OCI-M1 (cell line): Measurements from ENCODE around the gene SLC12A4.
A peak's percentile ranks its signal among the peaks of the same experiment; 100 is the strongest.
"Not testable (repeated sequence)": the region's sequence is repeated elsewhere in the genome, so short reads cannot be mapped to it uniquely, and the experiment has no call there.

Source experiments
- DNase-seq: peaks from one replicate; lab custom pipeline; 2025; lab: John Stamatoyannopoulos, UW

The SLC12A4 gene

DNA sequence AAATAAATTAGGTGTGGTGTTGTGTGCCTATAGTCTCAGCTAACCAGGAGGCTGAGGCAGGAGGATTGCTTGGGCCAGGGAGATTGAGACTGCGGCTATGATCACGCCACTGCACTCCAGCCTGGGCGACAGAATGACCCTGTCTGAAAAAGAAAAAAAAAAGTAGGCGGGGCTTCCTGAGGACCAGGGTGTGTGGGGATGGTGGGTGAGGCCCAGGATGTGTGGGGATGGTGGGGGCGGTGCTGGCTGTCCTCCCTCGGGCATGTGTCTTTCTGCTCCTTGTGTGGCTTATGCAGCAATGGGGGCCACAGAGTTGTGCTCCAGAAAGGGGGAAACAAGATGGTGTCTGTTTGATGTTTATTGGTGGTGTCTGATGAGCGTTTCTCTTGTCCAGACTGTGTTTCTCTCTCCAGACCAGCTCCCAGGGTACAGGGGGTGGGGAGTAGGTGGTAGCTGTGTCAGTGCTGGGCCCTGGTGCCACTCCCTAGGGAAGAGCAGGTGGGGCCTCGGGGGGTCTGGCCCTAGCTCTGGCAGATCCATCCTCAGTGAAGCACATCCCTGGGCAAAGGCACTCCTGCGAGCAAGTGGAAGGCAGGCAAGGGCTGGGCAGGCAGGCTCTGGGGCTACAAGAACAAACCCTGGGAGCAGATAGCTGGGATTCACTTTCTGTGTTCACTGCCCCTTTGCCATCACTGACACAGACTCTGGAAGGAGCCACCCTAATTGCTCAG is 26.8 kb downstream of the SLC12A4 start:
- no peak for DNase-seq

DNA sequence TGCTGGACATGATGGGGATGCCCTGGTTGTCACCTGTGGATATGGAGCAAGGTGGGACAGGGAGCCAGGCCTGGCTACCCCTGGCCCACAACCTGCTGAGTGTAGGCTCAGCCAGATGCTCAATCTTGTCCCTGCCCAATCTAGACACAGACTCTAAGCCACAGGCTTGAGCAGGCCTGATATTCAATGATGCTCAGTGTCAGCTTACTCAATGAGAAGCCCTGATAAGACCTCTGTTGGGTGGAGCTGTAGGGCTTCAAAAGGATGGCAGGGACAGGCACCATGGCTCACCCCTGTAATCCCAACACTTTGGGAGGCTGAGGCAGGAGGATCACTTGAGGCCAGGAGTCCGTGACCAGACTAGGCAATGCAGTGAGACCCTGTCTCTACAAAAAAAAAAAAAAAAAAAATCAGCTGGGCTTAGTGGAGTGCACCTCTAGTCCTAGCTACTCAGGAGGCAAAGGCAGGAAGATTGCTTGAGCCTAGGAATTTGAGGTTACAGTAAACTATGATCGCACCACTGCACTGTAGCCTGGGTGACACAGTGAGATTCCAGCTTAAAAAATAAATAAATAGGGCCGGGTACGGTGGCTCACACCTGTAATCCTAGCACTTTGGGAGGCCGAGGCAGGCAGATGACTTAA is 27.9 kb downstream of the SLC12A4 start:
- DNase-seq, result peak; percentile 12

DNA sequence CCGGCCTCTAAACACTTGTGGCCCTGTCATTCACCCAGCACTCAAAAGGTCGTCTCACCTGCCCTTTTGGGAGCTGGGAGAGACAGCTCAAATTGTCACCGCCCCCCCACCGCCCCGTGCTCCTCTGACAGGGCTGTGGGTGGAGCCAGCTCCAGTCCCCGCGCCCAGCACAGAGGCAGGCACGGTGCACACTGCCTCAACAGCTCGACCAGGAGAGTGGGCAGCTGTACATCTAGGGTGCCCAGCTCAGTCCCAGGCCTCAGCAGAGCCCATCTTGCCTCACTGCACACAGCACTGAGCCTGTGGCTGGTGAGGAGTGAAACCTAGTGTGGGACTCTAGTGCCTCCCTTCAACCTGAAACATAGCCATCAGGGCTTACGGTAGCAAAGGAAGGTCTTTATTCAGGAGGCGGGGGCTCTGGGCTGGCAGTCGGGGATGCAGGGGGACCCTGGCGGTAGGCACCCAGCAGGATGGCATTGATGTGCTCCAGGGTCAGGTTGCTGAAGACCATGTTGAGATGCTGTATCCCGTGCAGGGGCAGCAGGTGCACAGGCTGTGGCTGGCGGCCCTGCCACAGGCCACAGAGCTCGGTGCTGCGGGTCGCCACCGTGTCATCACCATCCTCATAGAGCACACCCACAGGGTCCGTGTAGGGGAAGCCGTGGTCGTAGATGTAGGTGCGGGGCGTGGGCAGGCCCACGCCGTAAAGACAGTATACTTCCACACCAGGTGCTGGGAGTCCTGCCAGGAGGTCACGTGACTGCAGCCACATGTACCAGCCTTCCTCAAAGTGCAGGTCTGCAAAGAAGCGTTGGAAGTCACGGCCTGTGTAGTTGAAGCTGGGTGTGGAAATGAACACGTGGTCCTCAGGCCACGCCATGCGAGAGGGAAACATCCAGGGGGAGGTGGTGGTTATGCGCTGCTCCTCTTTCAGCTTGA is 28.7 kb downstream of the SLC12A4 start:
- no peak for DNase-seq

DNA sequence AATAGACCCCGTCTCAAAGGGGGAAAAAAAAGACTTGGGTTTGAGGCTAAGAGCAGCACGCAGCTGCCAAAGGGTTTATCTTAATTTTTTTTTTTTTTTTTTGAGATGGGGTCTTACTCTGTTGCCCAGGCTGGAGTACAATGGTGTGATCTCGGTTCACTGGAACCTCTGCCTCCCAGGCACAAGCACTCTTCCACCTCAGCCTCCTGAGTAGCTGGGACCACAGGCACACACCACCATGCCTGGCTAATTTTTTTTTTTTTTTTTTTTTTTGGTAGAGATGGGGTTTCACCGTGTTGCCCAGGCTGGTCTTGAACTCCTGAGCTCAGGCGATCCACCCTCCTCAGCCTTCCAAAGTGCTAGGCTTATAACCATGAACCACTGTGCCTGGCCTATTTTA is 30.7 kb downstream of the SLC12A4 start:
- not testable (repeated sequence) for DNase-seq

DNA sequence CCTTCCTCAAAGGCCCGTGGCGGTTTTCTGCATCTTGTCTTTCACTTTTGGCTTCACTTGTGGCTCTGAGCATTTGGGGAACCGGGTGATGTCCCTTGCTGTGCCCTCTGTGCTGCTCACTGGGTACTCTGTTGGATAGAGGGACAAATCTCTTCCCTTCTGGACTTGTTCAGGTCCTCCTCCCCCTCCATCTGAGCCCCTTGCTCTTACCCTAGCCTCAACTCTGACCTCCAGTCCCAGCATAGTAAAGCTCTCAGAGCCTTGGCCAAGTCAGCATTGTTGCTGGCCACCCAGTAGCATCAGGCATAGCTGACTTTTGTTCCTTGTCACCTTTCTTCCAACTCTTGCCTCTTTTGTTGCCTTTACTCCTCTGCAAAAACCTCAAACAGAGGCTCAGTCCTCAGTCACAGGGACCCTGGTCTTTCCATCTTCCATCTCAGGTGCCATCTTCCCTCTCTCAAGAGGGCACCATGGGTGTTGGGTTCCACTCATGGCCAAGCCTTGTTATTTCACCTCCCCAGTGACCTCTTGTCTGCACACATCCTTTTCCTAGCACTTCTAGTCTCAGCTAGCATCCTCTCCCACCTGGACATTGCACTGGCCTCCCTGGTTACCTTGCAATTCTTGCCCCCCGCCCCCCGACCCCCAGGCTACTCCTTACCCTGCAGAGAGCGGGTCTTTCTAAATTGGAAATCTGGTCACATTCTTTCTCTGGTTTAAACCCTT is 31.4 kb downstream of the SLC12A4 start:
- DNase-seq, result peak; percentile 95

DNA sequence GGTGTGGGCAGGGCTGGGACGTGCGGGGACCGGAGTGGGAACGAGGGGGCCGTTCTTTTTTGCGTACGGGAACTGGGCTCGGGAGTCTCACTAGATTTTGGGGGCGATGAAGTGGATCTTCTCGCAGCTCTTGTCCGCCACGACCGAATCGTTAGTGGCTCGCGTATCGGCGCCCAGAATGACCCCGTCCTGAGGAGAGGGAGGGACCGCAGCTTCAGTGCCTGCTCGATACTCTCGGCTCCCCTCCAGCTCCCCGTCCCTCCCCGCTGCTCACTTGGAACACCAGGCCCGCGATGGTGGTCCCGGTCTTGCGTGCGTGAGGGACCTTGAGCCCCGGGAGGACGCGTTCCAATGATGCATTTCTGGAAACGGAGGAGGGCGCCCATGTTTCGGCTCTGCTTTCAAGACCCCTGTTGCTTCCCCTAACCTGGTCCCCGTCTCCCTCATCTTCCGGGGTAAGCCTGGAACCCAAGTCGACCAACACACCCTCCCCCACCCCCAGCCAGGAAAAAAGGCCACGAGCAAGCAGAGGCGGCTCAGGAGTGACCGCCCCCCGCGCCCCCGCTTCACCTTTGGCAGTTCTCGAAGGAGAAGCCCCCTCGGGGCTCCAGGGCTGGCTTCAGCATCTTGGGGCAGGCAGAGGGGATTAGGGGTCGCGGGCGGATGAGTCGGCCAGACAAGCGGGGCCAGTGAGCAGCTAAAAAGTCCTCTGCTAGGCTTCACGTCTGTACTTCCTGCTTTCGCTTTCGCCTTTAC is 32.1 kb downstream of the SLC12A4 start, which contains the start of gene PSMB10:
Gene PSMB10, minus strand, starts transcription at position 727 of the 756 bp plus-strand sequence. Its CDS starts 101 bp downstream, at position 626.
- DNase-seq, result peak; percentile 89

DNA sequence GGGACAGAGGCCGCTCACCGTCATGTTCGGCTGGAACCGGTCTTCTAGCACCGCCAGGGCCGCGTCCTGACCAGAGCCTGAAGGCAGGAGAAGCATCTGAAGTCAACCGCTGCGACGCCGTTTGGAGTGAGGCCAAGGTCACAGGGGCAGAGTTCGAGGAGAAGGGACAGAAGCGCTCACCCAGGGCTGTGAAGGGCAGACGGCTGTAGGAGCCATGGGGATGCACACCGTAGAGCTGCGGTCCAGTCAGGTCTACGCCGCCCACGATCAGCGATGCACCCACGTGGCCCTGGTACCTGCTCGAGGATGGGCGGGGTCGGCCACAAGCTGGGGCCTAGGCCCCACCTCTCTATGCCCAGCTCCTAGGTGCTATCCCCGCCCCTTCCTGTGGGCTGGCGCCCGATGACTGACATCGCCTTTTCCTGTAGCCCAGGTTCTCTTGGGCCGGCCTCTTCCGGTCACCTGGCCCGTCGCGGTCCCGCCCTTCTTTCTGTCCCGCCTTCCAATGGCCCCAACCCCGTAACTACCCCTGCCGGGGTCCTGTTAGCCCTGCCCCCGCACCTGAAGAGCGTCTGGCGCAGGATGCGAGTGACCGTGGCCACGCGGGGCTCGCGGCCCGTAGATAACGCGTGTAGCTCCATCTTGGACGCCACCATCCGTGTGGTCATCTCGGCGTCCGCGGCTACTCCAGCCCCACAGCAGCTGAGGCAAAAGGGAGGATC is 32.9 kb downstream of the SLC12A4 start:
- DNase-seq, result peak; percentile 98

DNA sequence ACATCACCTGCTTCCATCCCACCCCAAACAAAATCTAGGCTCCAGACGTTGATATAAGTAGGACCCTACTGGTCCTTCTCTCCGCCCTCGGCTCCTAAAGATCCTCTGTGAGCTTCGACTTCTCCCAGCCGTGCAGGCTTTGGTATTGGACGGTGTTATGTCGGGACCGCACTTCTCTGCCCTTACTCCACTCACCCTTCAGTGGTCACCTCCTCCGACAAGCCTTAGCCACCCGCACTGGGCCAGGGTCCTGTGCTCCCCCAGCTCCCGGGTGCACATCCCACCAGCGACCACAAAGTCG is 33.4 kb downstream of the SLC12A4 start:
- no peak for DNase-seq

DNA sequence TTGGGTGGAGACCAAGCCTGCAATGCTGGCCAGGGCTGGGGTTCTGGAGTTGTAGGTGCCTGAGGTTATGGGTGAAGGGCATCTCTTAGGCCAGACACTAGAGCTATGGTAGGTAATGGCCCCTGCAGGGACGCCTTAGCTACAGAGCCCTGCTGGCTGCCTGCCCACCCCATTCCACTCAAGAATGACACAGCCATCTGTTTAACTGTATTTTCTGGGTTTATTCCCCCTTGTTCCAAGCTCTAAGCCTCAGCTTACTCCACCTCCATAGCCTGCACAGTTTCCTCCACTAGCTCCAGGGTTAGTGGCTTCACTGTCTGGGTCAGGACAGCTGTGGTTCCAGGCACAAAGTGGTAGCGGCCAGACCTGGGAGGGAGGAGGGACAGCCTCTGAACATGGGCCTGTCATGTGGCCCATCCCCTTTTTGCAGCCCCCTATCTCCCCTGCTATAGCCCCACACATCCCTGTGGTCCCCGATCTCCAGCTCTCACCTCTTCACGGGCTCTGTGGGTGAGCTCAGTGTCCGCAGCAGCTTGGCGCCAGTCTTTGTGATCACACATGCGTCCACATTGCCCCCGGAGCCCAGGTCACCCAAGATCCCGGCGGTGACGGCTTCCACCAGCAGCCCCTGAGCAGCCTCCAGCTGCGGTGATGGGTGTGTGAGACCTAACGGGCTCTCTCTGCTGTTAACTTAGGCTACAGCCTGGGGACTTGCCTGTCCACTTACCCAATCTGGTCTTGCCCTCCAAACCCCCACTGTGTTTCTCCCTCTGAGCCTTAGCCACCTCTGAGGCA is 33.9 kb downstream of the SLC12A4 start:
- no peak for DNase-seq

DNA sequence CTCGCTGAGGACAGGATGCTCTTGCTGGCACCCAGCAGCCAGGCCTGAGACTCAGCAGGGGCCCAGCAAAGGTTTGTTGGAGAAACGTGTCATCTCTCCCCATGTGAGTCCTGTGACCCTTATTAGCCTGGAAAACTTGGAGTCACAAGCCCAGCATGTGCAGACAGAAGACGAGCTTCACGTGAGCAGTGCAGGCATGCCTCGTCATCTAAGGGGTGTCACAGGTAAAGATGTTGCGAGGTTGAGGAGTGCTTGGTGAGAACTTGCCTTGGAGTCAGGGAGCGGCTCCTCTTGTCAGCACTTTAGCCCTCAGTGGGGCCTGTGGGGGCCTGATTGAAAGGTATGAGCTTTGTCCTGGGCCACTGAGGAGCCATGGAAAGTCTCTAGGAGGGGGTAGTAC is 34.6 kb downstream of the SLC12A4 start:
- no peak for DNase-seq

DNA sequence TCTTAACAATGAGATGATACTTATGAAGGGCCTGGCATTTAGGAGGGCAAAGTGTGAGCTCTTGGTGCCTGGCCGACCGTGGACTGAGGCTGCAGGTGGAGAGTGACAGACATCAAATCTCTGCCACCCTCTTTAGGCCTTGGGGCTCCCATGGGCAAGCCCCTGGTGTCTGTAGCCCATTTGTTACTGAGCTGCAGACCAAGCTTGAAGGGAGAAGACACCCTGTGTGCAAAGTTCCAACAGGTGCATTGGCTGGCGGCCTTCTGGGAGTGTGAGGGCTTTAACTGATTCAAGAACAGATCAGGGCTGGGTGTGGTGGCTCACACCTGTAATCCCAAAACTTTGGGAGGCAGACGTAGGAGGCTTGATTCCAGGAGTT is 36.0 kb downstream of the SLC12A4 start:
- DNase-seq, result no peak

DNA sequence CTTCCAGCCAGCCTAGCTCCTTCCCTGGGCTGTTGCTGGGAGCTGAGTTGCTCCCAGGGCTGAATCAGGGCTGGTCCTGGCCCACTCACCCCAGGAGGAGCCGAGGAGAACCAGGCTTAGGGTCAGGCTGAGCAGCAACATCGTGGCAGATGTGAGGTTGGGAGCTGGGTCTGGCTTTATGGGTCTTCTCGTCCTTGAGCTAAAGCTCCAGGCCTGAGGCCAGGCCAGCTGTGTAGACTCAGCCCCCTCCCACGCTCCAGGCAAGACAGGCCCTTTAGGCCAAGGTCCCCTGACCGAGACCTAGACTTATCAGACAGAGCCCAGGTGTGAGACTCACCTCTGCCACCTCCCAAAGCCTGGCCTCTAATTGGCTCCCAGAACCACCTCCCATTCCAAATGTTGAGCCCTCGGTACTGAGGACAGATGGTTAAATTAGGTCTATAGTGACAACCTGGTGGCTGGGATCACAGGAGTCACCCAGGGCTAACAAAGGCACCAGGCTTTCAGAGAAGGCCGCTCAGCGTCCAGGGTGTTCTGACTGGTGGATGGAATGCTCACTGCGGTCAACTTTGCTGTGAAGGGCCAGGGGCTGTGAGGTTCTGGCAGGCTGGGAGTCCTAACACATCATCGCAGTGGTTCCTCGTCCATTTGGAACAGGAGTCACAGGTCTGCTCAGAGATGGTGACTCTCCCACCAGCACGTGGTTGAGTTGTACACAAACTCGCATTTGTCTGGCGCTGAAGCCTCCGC is 36.5 kb downstream of the SLC12A4 start, which contains the start of gene CTRL:
Gene CTRL, minus strand, starts transcription at position 151 of the 750 bp plus-strand sequence. Its CDS starts 10 bp downstream, at position 141.
- no peak for DNase-seq

DNA sequence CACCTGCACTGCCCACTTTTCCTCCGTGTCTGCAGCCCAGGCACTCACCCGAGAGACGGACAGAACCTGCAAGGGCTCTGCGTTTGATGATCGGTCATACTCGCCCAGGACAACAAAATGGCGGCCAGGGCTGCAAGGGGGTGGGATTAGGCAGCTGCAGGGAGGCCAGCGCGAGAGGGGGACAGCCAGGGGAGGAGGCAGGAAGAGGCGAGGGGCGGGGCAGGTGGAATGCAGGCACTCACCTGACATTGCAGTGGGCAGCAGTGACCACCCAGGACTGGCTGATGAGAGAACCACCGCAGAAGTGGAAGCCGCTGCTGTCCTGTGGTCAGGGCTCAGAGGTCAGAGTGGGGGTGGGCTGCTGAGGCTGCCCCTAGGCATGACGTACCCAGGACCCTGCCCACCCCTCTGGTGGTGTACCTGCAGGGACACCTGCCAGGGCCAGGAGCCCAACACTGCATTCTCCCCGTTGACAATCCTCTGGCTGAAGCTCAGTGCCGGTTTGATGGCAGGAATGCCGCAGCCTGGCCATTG is 37.7 kb downstream of the SLC12A4 start:
- DNase-seq, result no peak

DNA sequence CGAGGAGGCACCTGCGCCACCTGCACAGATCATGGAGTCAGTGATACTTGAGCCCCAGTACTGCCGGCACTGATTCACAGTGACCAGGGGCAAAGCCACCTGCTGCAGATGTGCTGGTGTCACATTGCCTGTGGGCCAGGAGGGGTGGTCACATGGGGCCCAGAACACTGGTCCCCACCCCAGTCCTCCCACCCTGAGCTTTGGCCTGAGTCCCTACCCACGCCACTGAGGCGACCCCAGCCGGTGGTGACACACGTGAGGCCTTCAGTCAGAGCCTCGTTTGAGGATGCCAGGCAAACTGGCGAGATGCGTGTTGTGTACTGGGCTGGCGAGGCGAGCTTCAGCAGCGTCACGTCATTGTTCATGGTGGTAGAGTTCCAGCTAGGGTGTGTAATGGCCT is 38.2 kb downstream of the SLC12A4 start:
- DNase-seq, result no peak

DNA sequence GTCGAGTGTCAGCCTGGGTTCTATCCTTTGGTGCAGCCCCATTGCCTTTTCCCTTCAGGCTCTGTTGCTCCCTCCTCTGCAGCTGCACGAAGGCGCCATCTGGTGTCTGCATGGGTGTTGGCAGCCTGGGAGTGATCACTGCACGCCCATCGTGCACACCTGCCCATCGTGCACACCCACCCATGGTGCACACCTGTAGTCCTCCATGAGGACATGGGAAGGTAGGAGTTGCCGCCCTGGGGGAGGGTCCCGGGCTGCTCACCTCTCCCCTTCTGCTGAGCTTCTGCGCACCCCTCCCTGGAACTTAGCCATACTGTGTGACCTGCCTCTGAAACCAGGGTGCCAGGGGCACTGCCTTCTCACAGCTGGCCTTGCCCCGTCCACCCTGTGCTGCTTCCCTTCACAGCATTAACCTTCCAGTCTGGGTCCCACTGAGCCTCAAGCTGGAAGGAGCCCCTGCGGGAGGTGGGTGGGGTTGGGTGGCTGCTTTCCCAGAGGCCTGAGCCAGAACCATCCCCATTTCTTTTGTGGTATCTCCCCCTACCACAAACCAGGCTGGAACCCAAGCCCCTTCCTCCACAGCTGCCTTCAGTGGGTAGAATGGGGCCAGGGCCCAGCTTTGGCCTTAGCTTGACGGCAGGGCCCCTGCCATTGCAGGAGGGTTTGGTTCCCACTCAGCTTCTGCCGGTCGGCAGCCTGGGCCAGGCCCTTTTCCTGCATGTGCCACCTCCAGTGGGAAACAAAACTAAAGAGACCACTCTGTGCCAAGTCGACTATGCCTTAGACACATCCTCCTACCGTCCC is 39.7 kb downstream of the SLC12A4 start:
- peak; percentile 81 for DNase-seq

DNA sequence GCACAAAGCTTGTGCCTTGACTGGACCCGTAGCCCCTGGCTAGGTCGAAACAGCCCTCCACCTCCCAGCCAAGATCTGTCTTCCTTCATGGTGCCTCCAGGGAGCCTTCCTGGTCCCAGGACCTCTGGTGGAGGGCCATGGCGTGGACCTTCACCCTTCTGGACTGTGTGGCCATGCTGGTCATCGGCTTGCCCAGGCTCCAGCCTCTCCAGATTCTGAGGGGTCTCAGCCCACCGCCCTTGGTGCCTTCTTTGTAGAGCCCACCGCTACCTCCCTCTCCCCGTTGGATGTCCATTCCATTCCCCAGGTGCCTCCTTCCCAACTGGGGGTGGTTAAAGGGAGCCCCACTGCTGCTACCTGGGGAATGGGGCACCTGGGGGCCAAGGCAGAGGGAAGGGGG is 40.3 kb downstream of the SLC12A4 start:
- DNase-seq, result no peak

DNA sequence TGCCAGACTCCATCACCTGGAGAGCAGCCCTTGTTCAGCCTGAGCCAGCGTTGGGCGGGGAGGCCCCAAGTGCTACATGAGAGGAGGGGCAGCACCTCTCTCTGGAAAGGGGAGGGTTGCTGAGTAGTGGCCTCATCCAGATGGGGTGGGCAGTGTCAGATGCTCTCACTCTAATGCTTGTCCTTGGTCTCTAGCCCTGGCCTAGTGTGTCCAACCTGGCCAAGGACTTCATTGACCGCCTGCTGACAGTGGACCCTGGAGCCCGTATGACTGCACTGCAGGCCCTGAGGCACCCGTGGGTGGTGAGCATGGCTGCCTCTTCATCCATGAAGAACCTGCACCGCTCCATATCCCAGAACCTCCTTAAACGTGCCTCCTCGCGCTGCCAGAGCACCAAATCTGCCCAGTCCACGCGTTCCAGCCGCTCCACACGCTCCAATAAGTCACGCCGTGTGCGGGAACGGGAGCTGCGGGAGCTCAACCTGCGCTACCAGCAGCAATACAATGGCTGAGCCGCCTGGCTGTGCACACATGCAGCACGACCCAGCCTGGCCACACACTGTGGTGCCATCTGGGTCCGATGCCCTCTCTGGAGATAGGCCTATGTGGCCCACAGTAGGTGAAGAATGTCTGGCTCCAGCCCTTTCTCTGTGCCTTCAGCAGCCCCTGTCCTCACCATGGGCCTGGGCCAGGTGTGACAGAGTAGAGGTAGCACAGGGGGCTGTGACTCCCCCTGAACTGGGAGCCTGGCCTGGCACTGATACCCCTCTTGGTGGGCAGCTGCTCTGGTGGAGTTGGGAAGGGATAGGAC is 41.1 kb downstream of the SLC12A4 start:
- DNase-seq, result no peak
